Epidermal melanocyte (primary cell): ENCODE measurements around the gene PAX8.

Experiments used
- DNase-seq: peaks from one replicate; pipeline ENCODE4 v3.0.0; 2011; ENCODE audit warnings: low spot score; ENCODE audit not compliant: insufficient read length

Gene PAX8

DNA sequence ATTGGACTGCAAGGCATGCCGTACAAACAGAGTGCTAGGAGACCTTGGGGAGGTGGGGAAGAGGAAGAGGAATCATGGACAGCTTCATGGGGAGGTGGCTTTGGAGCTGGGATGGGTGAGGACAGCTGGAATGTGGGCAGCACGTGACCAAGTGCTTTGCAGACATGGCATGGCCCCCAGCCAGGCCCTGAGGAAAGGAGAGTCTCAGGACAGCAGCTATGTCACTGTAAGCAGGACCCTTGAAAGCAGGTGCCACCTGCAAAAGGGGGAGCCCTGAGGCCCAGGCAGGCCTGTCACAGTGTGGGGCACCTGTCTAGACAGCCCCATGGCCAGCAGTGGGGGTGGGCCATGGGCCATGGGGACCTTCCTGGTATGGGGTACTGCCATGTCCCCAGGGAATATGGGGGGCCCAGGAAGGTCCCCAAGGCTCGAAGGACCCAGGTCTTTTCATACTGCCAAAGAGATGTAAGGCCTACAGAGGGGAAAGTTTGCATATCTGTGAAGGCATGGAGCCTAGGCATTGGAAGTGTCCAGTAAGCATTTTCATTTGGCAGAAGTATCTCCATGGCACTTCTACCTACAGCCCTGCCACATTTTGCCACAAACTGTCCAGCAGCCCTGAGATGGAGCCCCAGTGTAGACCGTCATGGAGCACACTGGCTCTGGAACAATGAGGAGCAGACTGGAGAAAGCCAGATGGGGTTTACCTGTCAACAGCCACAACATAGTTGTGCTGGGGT lies 9.9 kb downstream of the PAX8 start:
- DNase-seq, result no peak

DNA sequence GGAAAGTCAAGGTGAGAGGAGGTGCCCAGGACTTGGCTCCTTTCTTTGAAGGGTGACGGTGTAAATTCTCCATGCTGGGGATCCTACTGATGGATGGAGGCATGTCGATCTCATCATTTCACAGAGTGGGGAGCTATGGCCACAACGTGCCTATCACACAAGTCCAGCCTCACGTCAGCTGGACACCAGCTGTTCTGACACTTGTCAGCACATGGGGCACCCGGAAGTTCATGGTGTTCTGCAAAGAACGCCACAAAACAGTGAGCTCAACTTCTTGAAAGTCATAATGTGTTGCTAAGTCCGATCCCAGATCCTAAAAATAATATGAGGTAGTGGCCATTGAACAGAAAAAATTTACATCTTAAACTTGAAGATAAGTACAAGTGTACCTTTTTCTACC lies 12.3 kb downstream of the PAX8 start:
- DNase-seq, result no peak

DNA sequence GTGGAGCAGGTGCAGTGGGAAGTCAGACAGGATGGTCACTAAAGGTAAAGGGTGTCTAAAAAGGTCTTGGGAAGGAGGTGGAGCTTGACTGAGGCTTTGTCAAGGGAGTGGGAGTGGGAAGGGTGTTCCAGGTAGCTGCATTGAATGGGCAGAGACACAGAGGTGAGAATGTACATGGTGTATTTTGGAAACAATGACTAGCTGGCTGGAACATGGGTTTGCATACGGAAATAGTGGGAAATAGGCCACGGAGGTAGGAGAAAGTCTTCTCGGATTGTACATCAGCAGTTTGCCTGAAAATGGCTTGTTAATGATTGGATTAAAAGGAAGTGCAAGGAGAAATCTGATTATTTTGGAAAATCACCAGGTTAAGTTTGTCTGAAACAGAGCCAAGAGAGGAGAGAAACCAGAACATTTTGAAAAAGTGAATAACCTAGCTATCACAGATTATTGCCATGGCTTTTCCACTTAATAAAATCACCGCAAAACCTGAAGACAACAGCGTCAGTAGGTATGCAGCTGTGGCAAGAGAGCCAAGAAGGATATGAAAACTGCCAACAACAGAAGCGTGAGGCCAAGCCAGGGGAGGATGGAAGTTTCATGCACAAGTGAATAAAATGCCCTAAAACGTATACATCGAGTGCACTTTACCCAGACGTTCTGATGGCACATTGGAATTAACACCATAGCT lies 13.9 kb downstream of the PAX8 start:
- DNase-seq, result no peak

DNA sequence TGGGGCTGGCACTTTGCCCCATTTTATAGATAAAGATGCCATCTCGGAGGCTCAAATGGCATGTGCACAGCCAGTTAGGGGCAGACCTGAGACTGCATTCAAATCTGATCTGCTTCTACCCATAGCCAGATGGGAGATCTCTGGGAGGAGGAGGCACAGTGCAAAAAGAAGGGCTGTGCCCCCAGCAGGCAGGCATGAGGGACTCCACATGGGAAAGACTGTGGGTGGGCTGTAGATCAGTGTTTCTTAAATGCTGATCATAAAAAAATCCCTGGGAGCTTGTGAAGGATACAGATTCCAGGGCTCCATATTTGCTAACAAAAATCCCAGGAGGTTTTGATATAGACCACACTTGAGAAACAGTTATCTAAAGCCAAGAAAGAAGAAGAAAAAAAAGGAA lies 15.2 kb downstream of the PAX8 start:
- DNase-seq, result no peak

DNA sequence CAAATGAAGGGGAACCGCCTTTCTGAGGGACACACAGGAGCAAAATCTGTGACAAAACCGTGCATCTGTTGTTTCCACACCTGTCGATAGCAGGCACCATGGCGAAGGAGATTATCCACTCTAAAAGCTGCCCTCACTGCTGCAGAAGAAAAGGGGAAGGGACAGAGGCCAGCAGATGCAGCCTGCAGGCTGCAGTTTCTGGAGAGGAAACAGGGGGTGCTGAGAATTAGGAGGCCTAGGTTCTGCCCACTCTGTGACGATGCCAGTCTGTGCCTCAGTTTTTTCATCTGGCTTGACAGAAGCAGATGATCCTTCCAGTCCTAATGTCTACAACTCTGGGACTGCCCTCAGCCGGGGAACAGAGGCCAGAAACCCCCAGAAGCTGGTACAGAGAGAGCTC lies 17.7 kb downstream of the PAX8 start:
- DNase-seq, result no peak

DNA sequence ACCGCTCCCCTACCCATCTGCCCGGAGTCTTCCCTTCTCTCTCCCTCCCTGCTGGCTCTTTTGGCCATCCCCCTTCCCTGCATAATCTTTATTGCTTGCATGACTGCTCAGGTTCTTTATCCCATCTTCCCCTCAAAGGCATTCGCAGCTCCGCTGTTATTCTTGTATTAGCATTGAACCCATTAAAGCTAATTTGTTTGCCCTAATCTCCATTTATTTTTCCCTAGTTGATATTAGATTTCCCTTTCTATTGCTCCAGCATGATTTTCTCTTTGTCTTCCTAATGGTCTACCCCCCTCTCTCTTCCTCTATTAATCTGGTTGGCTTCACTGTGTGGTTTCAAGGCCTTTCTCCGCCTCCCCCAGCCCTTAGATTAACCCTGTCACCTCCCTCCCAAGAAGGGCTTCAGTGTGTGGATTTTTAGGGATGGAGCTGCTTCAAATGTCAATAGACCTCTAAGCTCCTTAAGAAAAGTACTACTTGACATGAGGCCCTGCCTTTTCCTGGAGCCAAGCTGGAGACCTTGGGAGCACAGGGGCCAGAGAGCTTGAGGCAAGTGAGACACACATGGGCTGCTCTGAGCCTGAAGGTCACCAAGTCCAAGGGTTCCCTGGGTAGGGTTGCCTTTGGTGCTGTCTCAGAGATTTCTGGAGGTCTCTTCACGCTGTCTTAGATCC lies 20.1 kb downstream of the PAX8 start:
- DNase-seq, result no peak

DNA sequence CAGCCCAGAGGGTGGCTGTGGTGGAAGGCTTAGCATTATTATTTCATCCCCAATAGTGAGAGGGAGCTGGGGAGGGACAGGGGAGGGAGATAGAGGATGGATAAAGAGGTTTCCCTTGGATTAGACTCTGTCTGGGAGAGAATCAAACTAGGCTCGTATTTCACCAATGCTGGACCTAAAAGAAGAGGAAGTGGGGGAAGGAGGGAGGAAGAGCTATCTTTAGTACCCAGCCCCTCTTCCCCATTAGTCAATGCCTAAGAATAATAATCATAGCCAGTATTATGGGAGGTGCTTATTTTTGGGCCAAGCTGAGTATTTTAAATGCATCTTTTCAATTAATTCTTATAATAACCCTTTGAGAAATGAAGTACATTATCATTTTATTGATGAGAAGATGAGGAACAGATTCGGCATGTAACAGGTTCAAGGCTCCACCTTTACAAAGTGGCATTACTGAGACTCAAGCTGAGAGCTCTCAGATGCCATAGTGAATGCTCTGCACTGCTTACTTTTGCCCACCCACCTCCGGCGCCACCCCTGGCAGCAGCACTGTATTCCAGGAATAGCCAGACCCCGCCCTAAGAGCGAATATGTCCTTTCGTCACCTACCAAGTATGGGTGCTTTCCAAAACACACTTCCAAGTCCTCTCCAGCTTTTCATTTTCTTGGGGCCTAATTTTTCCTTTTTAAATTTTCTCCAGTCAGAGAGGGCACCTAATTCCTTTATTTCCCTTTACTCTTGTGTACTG lies 21.0 kb downstream of the PAX8 start:
- DNase-seq, result no peak

DNA sequence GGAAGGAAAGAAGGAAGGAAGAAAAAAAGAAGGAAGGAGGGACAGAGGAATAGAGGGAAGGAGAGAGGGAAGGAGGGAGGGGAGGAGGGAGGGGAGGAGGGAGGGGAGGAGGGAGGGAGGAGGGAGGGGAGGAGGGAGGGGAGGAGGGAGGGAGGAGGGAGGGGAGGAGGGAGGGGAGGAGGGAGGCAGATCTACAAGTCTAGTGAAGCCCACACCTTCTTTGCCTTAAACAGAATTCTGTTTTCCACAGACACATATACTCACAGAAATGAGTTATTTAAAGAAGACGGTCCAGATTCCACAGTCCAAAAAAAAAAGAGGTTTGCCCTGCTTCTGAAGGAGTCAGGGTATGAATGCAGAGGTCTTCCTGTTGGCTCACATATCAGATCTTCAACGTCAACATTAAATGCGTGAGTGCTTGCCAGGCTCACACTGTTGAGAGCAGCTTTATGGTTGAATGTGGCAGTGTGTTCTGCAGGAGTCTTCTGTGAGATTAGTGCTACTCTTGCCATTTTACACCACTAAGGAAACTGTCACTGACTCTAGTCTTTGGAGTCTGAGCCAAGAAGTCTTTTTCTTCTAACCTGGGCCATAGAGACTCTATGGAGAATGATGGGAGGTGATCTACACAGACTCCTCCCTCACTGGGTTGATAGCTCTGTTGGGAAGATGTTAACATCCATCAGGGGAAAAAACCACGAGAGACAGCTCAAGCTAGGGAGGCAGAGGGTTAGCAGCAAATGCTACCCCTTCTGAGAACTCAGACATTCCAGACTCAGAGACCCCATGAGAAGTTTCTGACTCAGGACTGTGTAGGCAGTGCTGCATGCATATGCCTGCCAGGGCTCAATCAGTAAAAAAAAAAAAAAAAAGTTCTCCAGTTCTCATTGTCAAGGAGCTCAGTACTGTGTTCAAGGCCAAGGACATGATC lies 23.3 kb downstream of the PAX8 start:
- no peak for DNase-seq

DNA sequence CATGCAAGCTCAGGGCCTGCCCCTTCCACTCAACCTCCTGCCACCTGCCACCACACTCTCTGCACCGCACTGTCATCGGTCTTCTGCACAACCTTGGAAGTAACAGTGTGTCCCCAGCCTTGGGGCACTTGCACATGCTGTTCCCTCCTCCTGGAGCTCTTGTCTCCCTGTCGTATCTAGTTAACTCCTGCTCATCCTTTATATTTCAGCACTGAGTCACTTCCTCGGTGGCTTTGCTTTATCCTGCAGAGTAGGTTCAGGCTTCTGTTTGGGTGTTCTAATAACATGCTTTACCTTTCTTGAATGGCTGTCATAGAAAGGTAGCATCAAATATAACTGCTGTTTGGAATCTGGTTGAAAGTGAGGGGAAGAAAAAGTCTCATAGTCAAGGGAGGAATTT lies 25.3 kb downstream of the PAX8 start:
- no peak for DNase-seq

DNA sequence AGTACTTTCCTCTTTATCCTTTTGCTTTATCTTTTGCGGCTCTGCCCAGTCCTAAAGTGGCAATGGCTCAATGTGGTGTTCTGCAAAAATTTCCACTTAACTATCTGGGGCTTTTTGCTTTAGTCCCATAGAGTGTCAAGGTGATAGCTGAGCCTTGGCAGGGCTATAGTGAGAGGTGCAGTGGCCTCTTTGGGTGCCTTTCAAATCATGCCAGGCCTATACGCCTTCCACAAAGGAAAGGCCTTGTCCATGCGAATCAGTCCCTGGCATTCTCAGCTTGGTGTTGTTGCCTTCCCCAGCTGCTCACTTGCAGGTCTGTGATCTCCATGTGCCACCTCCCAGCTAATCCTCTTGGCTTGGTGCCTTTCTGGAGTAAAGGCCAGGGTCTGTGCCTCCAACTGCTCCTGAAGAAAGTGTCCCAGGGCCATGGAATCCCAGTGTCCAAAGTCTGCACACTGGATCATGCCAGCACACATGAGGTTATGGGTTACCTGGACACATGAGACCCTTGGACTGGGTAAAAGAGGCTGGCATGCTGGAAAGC lies 26.6 kb downstream of the PAX8 start:
- DNase-seq, result no peak

DNA sequence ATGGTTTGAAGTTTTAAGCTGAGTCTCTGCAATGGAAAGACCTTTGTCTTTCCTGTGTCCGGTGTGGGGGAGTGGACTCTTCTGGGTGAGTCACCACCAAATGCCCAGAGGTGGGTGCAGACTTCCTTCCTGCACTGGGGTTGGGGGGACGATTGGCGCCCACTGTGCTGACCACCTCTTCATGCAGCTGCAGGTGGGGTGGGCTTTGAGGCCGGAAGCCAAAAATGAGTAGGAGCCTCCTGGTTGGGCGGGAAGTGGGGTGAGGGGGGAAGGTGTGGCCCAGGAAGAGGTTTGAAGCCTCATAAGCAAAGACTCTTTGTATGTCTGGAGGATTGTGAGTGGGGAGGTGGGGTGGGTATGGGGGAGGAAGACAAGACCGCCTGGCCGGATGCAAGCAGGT lies 27.6 kb downstream of the PAX8 start:
- DNase-seq, result no peak

DNA sequence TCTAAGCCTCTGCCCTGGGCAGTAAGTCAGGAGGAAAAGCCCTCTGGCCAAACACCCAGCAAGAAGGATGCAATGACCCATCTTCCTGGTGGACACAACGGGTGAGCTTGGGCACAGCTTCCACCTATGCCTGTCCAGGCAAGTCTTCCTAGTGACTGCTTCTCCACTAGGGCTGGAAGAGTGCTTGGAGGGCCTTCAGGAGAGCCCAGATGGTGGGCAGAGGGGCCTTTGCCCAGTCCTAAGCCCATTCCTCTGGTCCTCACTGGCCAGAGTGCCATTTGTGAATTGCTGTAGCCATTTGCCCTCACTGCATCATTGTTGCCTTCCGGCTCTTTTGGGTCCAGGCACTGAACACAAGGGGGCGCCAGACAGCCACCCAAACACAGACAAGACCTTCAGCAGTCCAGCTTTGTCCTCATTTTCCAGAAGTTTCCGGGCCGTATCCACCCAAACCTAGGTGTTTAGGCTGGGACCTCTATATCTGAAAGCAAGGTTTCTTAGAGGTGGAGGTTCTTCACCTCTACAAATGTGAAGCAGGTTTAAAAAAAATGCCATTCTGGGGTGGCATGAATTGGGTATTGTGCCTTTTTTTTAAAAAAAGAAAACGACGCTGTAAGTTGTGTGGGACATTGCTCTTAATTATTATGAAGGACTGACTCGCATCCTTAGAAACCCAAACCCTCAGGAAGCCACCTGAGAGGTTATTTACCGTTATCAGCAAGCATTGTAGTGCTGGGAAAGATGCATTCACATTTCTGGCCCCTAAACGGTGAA lies 29.5 kb downstream of the PAX8 start:
- DNase-seq, result peak; percentile 83

DNA sequence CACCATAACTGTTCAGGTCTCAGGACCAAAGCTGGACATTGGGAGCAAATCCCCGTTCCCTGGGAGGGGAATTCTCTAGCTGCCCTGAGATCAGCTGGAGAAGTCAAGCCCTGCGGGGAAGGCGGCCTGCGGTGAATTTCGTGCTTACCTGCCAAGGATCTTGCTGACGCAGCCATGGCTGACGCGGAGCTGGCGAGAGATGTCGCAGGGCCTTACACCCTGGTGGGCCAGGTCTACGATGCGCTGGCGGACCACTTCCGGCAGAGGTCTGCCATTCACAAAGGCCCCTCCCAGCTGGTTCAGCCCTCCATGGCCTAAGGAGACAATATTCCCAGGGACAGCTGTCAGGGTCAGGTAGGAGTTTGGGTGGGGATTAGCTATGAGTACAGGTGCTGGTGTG lies 32.1 kb downstream of the PAX8 start:
- no peak for DNase-seq

DNA sequence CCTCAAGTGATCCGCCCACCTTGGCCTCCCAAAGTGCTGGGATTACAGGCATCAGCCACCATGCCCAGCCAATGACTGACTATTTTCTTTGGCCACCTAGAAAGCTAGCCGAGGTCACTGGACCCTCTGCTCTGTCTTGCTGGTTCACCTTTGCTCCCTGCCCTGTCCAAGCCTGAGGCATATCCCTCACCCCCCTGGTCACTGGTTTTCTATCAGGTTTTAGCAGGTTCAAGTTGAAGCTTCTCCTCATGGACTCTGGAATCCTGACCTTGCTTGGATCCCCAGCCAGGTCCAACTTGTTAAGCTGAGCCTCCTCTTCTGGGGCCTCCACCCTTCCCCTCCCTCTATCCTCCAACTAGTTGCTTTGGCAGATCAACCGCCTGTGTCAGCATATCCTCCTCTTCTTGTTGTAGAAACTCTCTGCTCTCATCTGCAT lies 33.4 kb downstream of the PAX8 start:
- DNase-seq, result no peak

DNA sequence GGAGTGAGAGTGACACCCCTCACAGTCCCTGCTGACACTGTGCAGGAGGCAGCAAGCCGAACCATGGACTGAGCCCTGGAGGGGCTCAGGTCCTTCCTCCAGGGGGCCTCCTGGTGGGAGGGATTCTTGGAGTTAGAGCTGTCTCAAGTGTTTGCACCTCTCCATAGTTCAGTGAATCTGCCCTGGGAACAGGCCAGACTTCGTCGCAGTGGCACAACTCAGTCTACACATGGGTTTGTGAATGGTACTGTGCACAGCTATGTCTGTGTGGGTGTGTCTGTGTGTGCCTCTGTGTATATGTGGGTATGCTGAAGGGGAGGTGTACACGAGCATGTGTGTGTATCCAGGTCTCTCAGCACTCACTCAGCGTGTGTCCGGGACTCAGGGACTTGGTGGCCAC lies 36.4 kb downstream of the PAX8 start:
- DNase-seq, result no peak

DNA sequence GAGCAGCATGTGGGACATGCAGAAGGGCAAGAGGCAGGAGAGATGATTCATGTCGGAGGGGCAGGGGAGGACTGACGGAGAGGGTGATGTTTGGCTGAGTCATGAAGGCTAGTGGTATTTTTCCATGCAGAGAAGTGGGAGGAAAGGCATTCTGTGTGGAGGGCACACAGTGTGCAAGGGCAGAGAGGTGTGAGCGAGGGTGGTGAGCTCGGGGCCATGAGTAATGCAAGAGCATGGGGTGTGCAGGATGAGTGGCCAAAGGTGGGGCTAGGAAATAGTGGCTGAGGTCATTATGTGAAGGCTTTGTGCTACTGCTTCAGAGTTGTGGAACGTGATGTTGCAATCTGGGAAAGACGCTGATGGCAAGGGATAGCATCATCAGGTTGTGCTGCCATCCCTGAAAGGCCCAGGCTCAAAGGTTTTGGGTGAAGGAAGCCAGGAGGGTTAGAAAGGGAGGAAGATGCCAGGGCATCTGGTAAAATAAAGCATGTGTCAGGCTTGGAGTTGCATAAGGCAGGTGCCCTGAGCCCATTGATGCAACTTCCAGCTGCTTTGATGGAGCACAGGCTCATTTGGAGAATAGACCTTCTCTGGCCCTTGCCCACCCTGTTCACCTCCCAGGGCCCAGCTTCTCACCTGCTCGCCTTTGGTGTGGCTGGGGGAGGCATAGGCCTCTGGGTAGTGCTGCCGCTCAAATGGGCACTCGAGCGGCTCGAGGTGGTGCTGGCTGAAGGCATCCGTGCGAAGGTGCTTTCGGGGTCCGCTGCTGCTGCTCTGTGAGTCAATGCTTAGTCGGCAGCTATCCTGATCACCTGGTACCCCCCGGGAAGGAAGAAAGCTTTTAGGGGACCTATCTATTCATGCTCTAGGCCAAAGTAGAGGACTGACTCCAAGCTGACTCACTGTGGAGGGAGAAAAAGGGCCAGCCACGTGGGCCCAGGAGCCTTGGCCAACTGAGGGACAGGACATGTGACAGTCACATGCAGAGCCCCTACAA lies 37.5 kb downstream of the PAX8 start:
- peak; percentile 72 for DNase-seq

DNA sequence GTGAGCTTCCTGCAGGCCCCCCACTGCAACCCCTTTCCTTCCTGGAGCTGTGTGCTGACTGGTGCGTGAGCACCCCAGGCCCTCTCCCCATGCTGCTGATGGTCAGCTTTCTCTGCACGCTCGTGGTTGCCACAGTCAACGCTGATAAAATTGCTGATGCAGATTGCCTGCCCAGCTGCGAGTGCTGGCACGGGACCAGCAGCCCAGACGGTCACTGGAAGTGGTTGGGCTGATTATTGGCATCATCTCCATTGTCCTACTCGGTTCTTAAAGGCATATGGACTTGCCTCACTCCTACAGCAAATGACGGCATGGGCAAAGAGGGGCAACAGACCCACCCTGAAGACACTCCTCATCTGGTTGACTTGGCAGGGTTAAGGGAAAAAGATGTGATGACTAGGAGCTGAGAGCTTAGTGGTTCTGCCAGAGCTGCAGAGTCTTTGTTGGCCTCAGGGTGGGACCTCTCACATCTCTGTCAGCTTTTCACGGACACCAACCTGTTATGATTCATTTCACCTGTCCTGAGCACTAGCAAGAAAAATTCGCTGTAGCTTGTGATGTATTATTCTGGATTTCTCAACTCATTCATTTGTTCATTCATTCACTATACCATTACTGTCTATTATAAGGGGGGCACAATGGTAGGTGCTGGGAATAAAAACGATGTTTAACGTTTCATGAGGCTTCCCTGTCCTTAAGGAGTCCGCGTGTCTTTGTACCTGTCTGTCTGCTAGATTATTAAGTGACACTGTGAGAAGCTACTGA lies 38.4 kb downstream of the PAX8 start:
- DNase-seq, result peak; percentile 99
